GM18909 (cell line): ENCODE measurements around the gene LZTS2.
"Not testable (repeated sequence)": the region's sequence is repeated elsewhere in the genome, so short reads cannot be mapped to it uniquely, and the experiment has no call there.

Experiments used
- ATAC-seq: cut with Tn5 transposase; IDR thresholded peaks from one replicate; pipeline ENCODE4 v1.9.1; 2021; ENCODE audit warnings: mild to moderate bottlenecking; ENCODE audit not compliant: unreplicated experiment, poor library complexity

The LZTS2 gene

GRCh38 chr10:101029520-101030295, 30.1 kb downstream of the LZTS2 start:
- no peak for ATAC-seq

GRCh38 chr10:101030496-101031127, 31.0 kb downstream of the LZTS2 start:
- no peak for ATAC-seq

GRCh38 chr10:101031128-101031795, 31.7 kb downstream of the LZTS2 start, which contains the start of the genes PDZD7 and SFXN3:
Gene PDZD7, minus strand, starts transcription at chr10:101031129. Its CDS starts 910 bp downstream, at chr10:101030219.
Gene SFXN3, plus strand, starts transcription at chr10:101031234. Its CDS starts 3,461 bp downstream, at chr10:101034695.
- peak; percentile 91 for ATAC-seq

GRCh38 chr10:101031796-101032636, 32.4 kb downstream of the LZTS2 start:
- ATAC-seq: peak; percentile 44

GRCh38 chr10:101032637-101033224, 33.1 kb downstream of the LZTS2 start:
- ATAC-seq: peak; percentile 23

- no peak for ATAC-seq
These were observed 33.7 kb downstream of the LZTS2 start for GRCh38 chr10:101033276-101033675.

- not testable (repeated sequence) for ATAC-seq
These were observed 34.8 kb downstream of the LZTS2 start for GRCh38 chr10:101034404-101034803.

GRCh38 chr10:101035314-101035713, 35.7 kb downstream of the LZTS2 start:
- no peak for ATAC-seq

- ATAC-seq: no peak
These were observed 36.5 kb downstream of the LZTS2 start for GRCh38 chr10:101035916-101036702.

- no peak for ATAC-seq
These were observed 37.1 kb downstream of the LZTS2 start for GRCh38 chr10:101036726-101037125.

- no peak for ATAC-seq
These were observed 38.9 kb downstream of the LZTS2 start for GRCh38 chr10:101038484-101038883.

GRCh38 chr10:101040061-101040460, 40.5 kb downstream of the LZTS2 start:
- no peak for ATAC-seq

- ATAC-seq: no peak
These were observed 41.2 kb downstream of the LZTS2 start for GRCh38 chr10:101040851-101041250.

- ATAC-seq: peak; percentile 65
These were observed 41.7 kb downstream of the LZTS2 start for GRCh38 chr10:101041252-101041761.

- no peak for ATAC-seq
These were observed 42.5 kb downstream of the LZTS2 start for GRCh38 chr10:101042118-101042517.

GRCh38 chr10:101042667-101043362, 43.2 kb downstream of the LZTS2 start:
- ATAC-seq: peak; percentile 95

GRCh38 chr10:101043363-101043707, 43.7 kb downstream of the LZTS2 start:
- ATAC-seq: no peak

GRCh38 chr10:101044117-101044516, 44.5 kb downstream of the LZTS2 start:
- no peak for ATAC-seq
